Muscle layer of duodenum (tissue), 2 donors: Measurements from ENCODE around the gene TEX50.
"Not testable (repeated sequence)": the region's sequence is repeated elsewhere in the genome, so short reads cannot be mapped to it uniquely, and the experiment has no call there.

Source experiments
- H3K27ac ChIP-seq: one replicate; pipeline ENCODE4 v1.7.0; 2013; ENCODE audit warnings: mild to moderate bottlenecking, low read length
- H3K27me3 ChIP-seq: one replicate; pipeline ENCODE4 v1.7.0; 2013; ENCODE audit warnings: low read depth, mild to moderate bottlenecking, control low read depth, low read length
- H3K36me3 ChIP-seq, 2 donors: one replicate each; pipeline ENCODE4 v1.7.0; 2013; ENCODE audit warnings: low read length in 2 of 2, control low read depth in 1 of 2, mild to moderate bottlenecking in 1 of 2; ENCODE audit not compliant: insufficient read depth in 2 of 2, control insufficient read depth in 1 of 2
- H3K4me1 ChIP-seq, 2 donors: one replicate each; pipeline ENCODE4 v1.7.0; 2013; ENCODE audit warnings: low read length in 2 of 2, mild to moderate bottlenecking in 2 of 2, control low read depth in 1 of 2, moderate library complexity in 1 of 2; ENCODE audit not compliant: insufficient read depth in 2 of 2, control insufficient read depth in 1 of 2
- H3K4me3 ChIP-seq, 2 donors: one replicate each; pipeline ENCODE4 v1.7.0; 2013; ENCODE audit warnings: low read length in 2 of 2, low read depth in 1 of 2, mild to moderate bottlenecking in 1 of 2
- H3K9me3 ChIP-seq, 2 donors: one replicate each; pipeline ENCODE4 v1.7.0; 2013; ENCODE audit warnings: low read length in 2 of 2, control low read depth in 1 of 2, mild to moderate bottlenecking in 1 of 2; ENCODE audit not compliant: control insufficient read depth in 1 of 2
- donor health status: healthy.

The TEX50 gene

GRCh38 chr1:173637236-173638042 lies 2.3 kb downstream of the TEX50 start:
- H3K4me3 ChIP-seq, H3K9me3 ChIP-seq, H3K36me3 ChIP-seq, H3K27me3 ChIP-seq, H3K4me1 ChIP-seq, H3K27ac ChIP-seq: not testable (repeated sequence)

GRCh38 chr1:173638043-173639021 lies 3.2 kb downstream of the TEX50 start:
- no peak overlapping the region for H3K27ac ChIP-seq
- H3K9me3 ChIP-seq: peaks cover 0 to 6% of the 10 kb centered on the region in 2 donors
- H3K27me3 ChIP-seq: no peaks in the 10 kb centered on the region
- H3K4me1 ChIP-seq: no peaks in the 10 kb centered on the region
- H3K4me3 ChIP-seq: no peak overlapping the region
- no peaks in the 10 kb centered on the region for H3K36me3 ChIP-seq

DNA sequence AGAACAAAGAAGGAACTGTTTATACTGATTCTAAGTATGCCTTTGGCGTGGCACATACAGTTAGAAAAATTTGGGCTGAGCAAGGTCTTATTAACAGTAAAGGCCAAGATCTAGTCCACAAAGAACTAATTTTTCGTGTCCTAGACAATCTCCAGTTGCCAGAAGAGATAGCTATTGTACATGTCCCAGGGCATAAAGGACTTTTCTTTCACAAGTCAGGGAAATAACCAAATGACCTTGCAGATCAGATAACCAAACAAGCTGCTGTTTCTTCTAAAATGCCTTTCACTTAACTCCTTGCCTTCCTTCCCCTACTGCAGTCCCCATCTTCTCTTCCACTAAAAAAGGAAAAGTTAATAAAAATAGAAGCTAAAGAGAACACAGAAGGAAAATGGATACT lies 4.0 kb downstream of the TEX50 start:
- no peaks in the 10 kb centered on the region for H3K36me3 ChIP-seq
- no peak overlapping the region for H3K4me3 ChIP-seq

GRCh38 chr1:173642450-173643139 lies 7.5 kb downstream of the TEX50 start:
- not testable (repeated sequence) for H3K27me3 ChIP-seq, H3K4me1 ChIP-seq, H3K27ac ChIP-seq, H3K4me3 ChIP-seq, H3K9me3 ChIP-seq, H3K36me3 ChIP-seq

More for the DNA sequence above, 4.0 kb downstream of the TEX50 start:
- peaks cover 0 to 6% of the 10 kb centered on the region in 2 donors for H3K9me3 ChIP-seq
- no peaks in the 10 kb centered on the region for H3K27me3 ChIP-seq
- no peak overlapping the region for H3K27ac ChIP-seq
- no peaks in the 10 kb centered on the region for H3K4me1 ChIP-seq

GRCh38 chr1:173646656-173647055 lies 11.5 kb downstream of the TEX50 start:
- no peaks in the 10 kb centered on the region for H3K27me3 ChIP-seq
- no peaks in the 10 kb centered on the region for H3K36me3 ChIP-seq
- no peaks in the 10 kb centered on the region for H3K9me3 ChIP-seq
- no peak overlapping the region for H3K27ac ChIP-seq
- H3K4me1 ChIP-seq: no peaks in the 10 kb centered on the region
- H3K4me3 ChIP-seq: no peak overlapping the region

- Histone ChIP-seq H3K9me3 (no peaks in the 10 kb centered on the region), H3K27me3 (no peaks in the 10 kb centered on the region), H3K27ac (no peak overlapping the region)
Observed at GRCh38 chr1:173648880-173649605, 13.9 kb downstream of the TEX50 start.

DNA sequence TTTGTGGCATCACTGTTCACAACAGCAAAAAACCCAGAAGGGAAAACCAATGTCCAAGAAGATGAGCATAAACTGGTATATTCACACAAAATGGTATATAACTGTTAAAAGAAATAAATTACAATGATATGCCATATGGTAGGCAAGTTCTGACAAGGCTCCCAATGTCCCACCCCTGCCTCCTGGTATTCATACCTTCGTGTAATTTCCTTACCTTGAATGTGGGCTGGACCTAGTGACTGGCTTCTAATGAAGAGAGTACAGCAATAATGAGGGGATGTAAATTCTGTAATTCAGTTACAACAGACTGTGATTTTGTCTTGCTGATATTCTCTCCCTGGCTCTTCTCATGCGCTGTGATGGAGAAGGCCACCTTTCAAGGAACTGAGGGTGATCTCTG lies 25.2 kb downstream of the TEX50 start:
- no peaks in the 10 kb centered on the region for H3K4me1 ChIP-seq
- peaks cover 0 to 7% of the 10 kb centered on the region in 2 donors for H3K9me3 ChIP-seq
- no peaks in the 10 kb centered on the region for H3K36me3 ChIP-seq
- no peaks in the 10 kb centered on the region for H3K27me3 ChIP-seq
- no peak overlapping the region for H3K27ac ChIP-seq
- H3K4me3 ChIP-seq: no peak overlapping the region

More at GRCh38 chr1:173648880-173649605, 13.9 kb downstream of the TEX50 start:
- Histone ChIP-seq H3K36me3 (no peaks in the 10 kb centered on the region), H3K4me1 (no peaks in the 10 kb centered on the region), H3K4me3 (no peak overlapping the region)

- H3K27ac ChIP-seq: no peak overlapping the region
- no peaks in the 10 kb centered on the region for H3K36me3 ChIP-seq
Observed at GRCh38 chr1:173661271-173661670, 26.1 kb downstream of the TEX50 start.

DNA sequence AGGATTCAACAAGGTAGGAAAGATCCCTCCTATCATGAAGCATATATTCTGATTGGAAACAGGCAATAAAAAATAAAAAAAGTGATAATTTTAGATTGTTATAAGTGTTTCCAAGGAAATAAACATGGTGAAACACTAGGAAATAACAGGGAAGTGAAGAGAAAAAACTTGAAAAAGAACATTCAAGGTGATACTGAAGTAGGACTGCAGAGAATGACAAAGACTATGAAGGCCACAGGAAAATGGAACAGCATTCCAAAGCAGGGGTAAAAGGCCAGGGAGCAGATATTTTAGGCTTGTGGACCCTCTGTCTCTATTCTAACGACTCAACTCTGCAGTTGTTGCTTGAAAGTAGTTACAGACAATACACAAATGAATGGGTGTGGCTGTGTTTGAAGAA lies 26.6 kb downstream of the TEX50 start:
- Histone ChIP-seq H3K36me3 (no peaks in the 10 kb centered on the region), H3K4me1 (no peaks in the 10 kb centered on the region), H3K27me3 (no peaks in the 10 kb centered on the region), H3K9me3 (no peaks in the 10 kb centered on the region), H3K4me3 (no peak overlapping the region), H3K27ac (no peak overlapping the region)

More at GRCh38 chr1:173661271-173661670, 26.1 kb downstream of the TEX50 start:
- H3K4me3 ChIP-seq: no peak overlapping the region
- H3K9me3 ChIP-seq: peaks cover 0 to under 1% of the 10 kb centered on the region in 2 donors
- no peaks in the 10 kb centered on the region for H3K27me3 ChIP-seq
- H3K4me1 ChIP-seq: no peaks in the 10 kb centered on the region

DNA sequence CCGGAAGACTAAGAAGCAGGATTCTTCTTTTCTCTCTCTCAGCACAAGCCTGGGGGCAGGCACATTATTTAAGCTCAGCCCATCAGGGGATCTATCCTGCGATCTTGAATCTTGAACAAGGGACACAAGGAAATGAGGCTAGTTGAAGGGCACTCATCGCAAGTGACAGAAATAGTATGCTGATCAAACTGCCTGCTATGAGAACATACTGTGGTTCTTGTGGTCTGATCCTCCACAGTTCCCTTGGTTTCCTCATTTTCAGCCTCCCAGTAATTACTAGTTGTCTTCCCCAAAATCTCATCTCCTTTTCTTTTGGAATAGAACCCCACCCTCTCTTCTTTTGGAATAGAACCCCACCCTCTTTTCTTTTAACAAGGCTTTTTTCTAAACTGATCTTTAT lies 28.0 kb downstream of the TEX50 start:
- no peaks in the 10 kb centered on the region for H3K27me3 ChIP-seq
- no peaks in the 10 kb centered on the region for H3K36me3 ChIP-seq
- no peak overlapping the region for H3K4me3 ChIP-seq
- no peaks in the 10 kb centered on the region for H3K9me3 ChIP-seq
- no peaks in the 10 kb centered on the region for H3K4me1 ChIP-seq
- H3K27ac ChIP-seq: no peak overlapping the region
